GM12874 (cell line): ENCODE results near the gene NCOA3.

Experiments
- CTCF ChIP-seq: IDR thresholded peaks from 2 replicates; pipeline ENCODE4 v1.5.1; 2011; ENCODE audit warnings: low read depth, mild to moderate bottlenecking, control low read depth, low read length, moderate library complexity; ENCODE audit not compliant: insufficient read depth

Gene NCOA3

GRCh38 chr20:47456952-47457724 is 44.5 kb upstream of the NCOA3 start:
- TF ChIP-seq CTCF, result no peak

- TF ChIP-seq CTCF, result no peak
Measured at GRCh38 chr20:47459344-47460073, 42.2 kb upstream of the NCOA3 start.

GRCh38 chr20:47461120-47461685 is 40.5 kb upstream of the NCOA3 start:
- no peak for TF ChIP-seq CTCF

GRCh38 chr20:47464380-47465101 is 37.1 kb upstream of the NCOA3 start:
- TF ChIP-seq CTCF, result no peak

GRCh38 chr20:47465335-47466090 is 36.2 kb upstream of the NCOA3 start:
- no peak for TF ChIP-seq CTCF

- TF ChIP-seq CTCF, result no peak
Measured at GRCh38 chr20:47466213-47466612, 35.5 kb upstream of the NCOA3 start.
